CD4-positive, alpha-beta T cell treated with Interleukin-15 for 1 hour (primary cell): ENCODE measurements around the gene KCNN3.
A peak's percentile ranks its signal among the peaks of the same experiment; 100 is the strongest.
"Not testable (repeated sequence)": the region's sequence is repeated elsewhere in the genome, so short reads cannot be mapped to it uniquely, and the experiment has no call there.

Experiments
- DNase-seq: peaks from one replicate; pipeline ENCODE4 v3.0.0-alpha.2; 2020

The KCNN3 gene

DNA sequence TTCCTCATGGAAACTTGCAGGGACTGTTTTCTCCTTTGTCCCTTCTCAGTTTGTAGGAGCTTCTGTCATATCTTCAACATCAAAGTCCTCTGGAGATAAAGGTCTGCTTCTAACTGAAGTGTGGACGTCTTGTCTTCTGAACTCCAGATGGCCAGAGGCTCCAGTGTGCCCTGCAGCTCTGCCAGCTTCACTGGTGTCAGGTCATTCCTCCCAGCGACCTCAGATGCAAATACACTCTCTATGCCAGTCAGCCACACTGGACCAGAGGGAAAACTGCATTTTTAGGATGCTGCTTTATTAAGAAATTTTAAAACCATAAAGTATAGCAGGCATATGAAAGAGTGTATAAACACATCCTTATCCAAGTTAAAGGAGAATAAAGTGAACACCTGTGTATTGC is 183.6 kb downstream of the KCNN3 start:
- no peak for DNase-seq

DNA sequence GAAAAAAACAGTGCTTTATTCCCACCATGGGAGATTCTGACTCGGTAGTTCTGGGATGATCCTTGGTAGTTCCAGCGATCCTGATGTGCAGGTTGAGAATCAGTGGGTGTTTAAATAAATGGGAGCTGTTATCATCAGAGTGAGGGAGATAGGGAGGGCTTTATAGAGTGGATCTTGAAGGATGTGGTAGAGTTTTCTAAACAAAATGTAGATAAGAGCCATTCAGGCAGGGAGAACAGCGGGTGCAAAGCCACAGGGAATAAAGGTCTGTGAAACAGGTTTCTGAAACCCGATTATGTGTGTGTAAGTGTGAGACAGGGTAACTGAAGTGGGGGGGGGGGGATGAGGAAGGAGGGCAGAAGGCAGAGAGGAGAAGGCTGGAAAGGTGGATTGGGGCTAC is 186.3 kb downstream of the KCNN3 start:
- DNase-seq: no peak

- DNase-seq: no peak
These were observed 187.8 kb downstream of the KCNN3 start for GRCh38 chr1:154682254-154682653.

GRCh38 chr1:154677844-154678243 is 192.2 kb downstream of the KCNN3 start:
- not testable (repeated sequence) for DNase-seq

GRCh38 chr1:154676847-154677246 is 193.2 kb downstream of the KCNN3 start:
- DNase-seq: not testable (repeated sequence)

- DNase-seq: not testable (repeated sequence)
These were observed 195.6 kb downstream of the KCNN3 start for GRCh38 chr1:154674456-154674855.

DNA sequence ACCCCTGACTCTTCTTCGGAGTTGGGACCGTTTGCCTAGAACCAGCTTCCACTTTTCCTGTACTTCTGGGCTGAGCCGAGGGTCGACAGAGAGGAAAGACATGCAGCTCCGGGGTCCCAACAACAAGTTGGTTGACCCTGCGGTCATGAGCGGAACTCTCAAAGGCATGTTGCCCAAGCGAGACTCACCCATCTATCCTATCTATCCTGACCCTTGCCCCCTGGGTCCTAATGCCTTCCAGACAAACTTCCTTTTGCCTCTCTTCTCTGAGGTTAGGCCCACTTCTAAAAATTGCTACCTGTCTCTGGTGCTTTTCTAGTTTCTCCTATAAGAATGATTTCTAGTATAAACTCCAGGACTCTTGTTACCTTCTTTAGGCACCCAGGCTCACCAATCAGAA is 197.8 kb downstream of the KCNN3 start:
- not testable (repeated sequence) for DNase-seq

DNA sequence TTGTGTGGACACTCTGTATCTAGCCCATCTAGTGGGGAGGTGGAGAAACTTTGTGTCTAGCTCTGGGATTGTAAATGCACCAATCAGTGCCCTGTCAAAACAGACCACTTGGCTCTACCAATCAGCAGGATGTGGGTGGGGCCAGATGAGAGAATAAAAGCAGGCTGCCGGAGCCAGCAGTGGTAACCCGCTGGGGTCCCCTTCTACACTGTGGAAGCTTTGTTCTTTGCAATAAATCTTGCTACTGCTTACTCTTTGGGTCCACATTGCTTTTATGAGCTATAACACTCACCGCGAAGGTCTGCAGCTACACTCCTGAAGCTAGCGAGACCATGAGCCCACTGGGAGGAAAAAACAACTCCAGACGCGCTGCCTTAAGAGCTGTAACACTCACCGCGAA is 198.7 kb downstream of the KCNN3 start:
- DNase-seq: not testable (repeated sequence)

DNA sequence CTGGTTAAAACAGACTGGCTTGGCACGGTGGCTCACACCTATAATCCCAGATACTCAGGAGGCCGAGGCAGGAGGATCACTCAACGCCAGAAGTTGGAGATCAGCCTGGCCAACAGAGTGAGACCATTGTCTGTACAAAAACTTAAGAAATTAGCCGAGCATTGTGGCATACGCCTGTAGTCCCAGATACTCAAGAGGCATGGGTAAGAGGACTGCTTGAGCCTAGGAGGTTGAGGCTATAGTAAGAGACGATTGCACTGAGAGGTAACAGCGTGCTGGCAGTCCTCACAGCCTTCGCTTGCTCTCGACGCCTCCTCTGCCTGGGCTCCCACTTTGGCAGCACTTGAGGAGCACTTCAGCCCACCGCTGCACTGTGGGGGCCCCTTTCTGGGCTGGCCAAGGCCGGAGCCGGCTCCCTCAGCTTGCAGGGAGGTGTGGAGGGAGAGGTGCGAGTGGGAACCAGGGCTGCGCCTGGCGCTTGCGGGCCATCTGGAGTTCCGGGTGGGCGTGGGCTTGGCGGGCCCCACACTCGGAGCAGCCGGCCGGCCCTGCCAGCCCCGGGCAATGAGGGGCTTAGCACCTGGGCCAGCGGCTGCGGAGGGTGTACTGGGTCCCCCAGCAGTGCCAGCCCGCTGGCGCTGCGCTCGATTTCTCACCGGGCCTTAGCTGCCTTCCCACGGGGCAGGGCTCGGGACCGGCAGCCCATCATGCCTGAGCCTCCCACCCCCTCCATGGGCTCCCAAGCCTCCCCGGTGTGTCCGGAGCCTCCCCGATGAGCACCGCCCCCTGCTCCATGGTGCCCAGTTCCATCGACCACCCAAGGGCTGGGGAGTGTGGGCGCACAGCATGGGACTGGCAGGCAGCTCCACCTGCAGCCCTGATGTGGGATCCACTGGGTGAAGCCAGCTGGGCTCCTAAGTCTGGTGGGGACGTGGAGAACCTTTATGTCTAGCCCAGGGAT is 199.5 kb downstream of the KCNN3 start:
- DNase-seq: not testable (repeated sequence)

GRCh38 chr1:154669464-154670282 is 200.4 kb downstream of the KCNN3 start:
- DNase-seq: peak; percentile 76

- DNase-seq: no peak
These were observed 203.9 kb downstream of the KCNN3 start for GRCh38 chr1:154666051-154666790.

DNA sequence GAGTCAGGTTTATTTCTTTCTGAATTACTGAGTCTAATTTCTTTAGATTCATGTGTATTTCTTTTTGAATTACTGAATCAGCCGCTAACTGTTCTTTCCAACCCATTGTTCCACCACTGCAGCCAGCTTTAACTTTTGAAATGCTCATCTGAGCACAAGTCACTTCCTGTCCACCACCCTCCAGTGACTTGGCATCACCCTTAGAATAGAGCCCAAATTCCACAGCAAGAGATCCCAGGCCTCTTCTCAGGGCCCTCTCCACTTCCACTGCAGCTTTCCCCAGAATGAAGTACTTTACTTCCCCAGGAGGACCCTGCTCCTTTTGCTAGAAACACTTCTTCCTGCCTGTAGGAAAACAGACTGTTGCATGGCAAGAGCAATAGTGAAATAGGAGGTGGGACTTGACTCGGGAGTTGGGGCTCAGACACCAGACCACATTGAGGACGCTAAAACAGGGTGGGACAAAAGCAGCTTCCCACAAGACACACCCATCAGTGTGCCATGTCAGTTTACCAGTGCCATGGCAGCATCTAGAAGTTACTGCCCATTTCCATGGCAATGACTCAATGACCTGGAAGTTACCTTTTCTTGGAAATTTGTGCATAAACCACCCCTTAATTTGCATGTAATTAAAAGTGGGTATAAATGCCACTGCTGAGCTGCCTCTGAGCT is 205.6 kb downstream of the KCNN3 start:
- no peak for DNase-seq

- DNase-seq: no peak
These were observed 206.5 kb downstream of the KCNN3 start for GRCh38 chr1:154663471-154664060.

DNA sequence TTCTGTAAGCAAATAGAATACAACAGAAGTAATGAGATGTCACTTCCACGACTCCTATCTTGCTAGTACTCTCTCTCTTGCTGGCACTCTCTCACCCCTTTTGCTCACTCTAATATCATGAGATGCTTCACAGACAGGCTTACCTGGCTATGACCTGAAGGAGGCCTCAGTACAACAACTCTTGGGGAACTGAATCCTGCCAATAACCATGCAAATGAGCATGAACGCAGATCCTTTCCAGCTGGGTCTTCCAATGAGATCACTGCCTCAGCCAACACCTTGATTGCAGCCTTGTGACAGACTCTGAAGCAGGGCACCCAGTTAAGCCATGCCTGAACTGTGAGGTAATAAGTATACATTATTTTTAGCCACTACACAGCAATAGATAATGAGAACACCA is 209.0 kb downstream of the KCNN3 start:
- no peak for DNase-seq

- DNase-seq: no peak
These were observed 210.1 kb downstream of the KCNN3 start for GRCh38 chr1:154659823-154660592.

GRCh38 chr1:154657556-154657955 is 212.5 kb downstream of the KCNN3 start:
- no peak for DNase-seq

DNA sequence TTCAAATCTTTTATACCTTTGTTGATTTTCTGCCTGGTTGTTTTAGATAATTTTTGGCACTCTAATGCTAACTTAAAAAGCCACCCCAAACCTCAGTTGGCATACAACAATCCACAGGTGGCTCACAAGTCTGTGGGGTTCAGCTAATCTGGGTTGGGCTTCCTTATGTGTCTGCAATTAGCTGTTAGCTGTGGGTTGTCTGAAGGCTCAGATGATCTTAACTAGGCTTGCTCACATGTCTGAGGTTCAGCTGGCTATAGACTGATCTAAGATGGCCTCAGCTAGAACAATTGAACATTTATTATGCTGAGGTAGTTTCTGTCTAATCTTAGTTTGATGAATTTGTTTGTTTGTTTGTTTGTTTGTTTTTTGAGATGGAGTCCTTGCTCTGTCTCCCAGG is 217.2 kb downstream of the KCNN3 start:
- DNase-seq: no peak
